ENCODE data around the gene CSF1R. TPM values are rescaled to one million over a fixed set of nuclear protein-coding genes. Genes with fewer than 3 reads are reported as not detected.

Gene CSF1R
- total RNA-seq, 1 experiment from 2014 or later = 5.8 TPM

- BruUV-seq (replicated peaks) = no TSS peak
- intact Hi-C loops (cut with micrococcal nuclease; ENCODE audit: unreplicated experiment) = no loop called here
- CTCF ChIA-PET = interaction anchor here (0.6 kb wide), 1 partner anchor 167 kb away, joined by 3 read pairs; no protein-coding TSS in a partner anchor
- no peaks in the 10 kb centered on the region for H3K36me3 ChIP-seq (ENCODE audit: control insufficient read depth, insufficient read depth, low read length)
- no peaks in the 10 kb centered on the region for H3K4me1 ChIP-seq
- no peak overlapping the region for H3K4me3 Mint-ChIP-seq (ENCODE audit: unreplicated experiment)
- H3K4me3 ChIP-seq (ENCODE audit: low read depth, low read length) = no peak overlapping the region
- POLR2A ChIA-PET = no interaction called here
- DNase-seq = no peak
- H3K4me1 Mint-ChIP-seq (ENCODE audit: low read depth, unreplicated experiment) = no peaks in the 10 kb centered on the region
- H3K27me3 Mint-ChIP-seq (ENCODE audit: insufficient read depth, unreplicated experiment) = no peaks in the 10 kb centered on the region
- no peaks in the 10 kb centered on the region for H3K27me3 ChIP-seq (replicated peaks; ENCODE audit: control insufficient read depth, insufficient read depth, low read length)
- H3K9me3 Mint-ChIP-seq (ENCODE audit: unreplicated experiment) = no peaks in the 10 kb centered on the region
- H3K27ac Mint-ChIP-seq (ENCODE audit: unreplicated experiment) = no peak overlapping the region
- H3K36me3 Mint-ChIP-seq (ENCODE audit: insufficient read depth, unreplicated experiment) = no peaks in the 10 kb centered on the region
- no peaks in the 10 kb centered on the region for H3K9me3 ChIP-seq
- TF ChIP-seq CTCF (IDR thresholded peaks at IDR 0.05; ENCODE audit: insufficient read depth in 1 of 2, low read depth in 1 of 2, low read length in 1 of 2, severe bottlenecking in 1 of 2, unreplicated experiment in 1 of 2) = no peak
Measured at GRCh38 chr5:150070821-150071220, 15.5 kb downstream of the CSF1R start.

DNA sequence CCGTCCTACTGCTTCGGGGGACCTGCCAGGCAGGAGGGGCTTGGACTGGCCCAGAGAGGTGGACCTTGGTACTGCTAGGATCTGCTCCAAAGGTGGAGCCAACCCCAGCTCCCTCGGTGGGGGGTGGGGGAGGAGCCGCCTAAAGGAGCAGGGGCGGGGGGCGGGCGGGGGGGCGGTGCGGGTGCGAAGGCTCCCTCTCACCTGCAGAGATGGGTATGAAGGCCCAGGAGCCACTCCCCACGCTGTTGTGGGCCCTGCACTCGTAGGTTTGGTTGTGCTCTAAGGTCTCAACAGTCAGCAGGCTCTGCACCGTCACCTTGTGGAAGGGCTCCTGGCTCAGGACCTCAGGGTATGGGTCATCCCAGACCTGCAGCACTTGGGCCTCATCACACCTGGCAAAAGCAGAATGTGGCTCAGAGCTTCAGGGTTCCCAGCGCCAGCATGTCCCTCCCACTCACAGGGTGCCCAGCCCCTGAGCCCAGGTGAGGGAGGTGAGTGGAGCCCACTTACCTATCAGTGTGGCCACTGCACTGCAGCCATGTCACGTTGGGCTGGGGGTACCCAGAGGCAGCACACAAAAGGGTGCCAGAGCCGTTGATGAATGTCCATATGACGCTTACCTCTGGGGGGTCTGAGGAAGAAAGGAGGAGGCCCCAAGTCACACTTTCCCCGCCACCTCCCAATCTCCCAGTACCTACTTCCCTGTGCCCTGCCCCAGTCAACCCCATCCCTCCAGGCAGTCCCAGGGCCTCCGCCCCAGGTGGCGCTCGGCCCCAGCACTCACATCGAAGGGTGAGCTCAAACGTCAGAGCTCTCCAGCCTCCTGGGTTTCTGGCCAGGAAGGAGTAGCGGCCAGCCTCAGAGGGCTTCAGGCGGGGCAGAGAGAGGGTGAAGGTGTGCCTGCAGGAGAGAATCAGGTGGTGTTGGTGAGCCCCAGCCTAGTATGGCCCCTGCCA, 16.4 kb downstream of the CSF1R start:
- Mint-ChIP-seq H3K27me3 (ENCODE audit: insufficient read depth, unreplicated experiment) (no peaks in the 10 kb centered on the region), H3K27ac (ENCODE audit: unreplicated experiment) (no peak overlapping the region), H3K4me1 (ENCODE audit: low read depth, unreplicated experiment) (no peaks in the 10 kb centered on the region), H3K9me3 (ENCODE audit: unreplicated experiment) (no peaks in the 10 kb centered on the region), H3K4me3 (ENCODE audit: unreplicated experiment) (no peak overlapping the region), H3K36me3 (ENCODE audit: insufficient read depth, unreplicated experiment) (no peaks in the 10 kb centered on the region)
- no TSS peak for BruUV-seq (replicated peaks)
- no peaks in the 10 kb centered on the region for H3K36me3 ChIP-seq (ENCODE audit: control insufficient read depth, insufficient read depth, low read length)
- no peaks in the 10 kb centered on the region for H3K9me3 ChIP-seq
- no peaks in the 10 kb centered on the region for H3K4me1 ChIP-seq
- ChIA-PET CTCF (interaction anchor here (0.6 kb wide), 1 partner anchor 167 kb away, joined by 3 read pairs; no protein-coding TSS in a partner anchor), POLR2A (no interaction called here)
- DNase-seq = peak in 1 of 2 experiments; percentile 28
- no peak for TF ChIP-seq CTCF (IDR thresholded peaks at IDR 0.05; ENCODE audit: insufficient read depth in 1 of 2, low read depth in 1 of 2, low read length in 1 of 2, severe bottlenecking in 1 of 2, unreplicated experiment in 1 of 2)
- intact Hi-C loops (cut with micrococcal nuclease; ENCODE audit: unreplicated experiment) = no loop called here
- H3K27me3 ChIP-seq (replicated peaks; ENCODE audit: control insufficient read depth, insufficient read depth, low read length) = no peaks in the 10 kb centered on the region
- H3K4me3 ChIP-seq (ENCODE audit: low read depth, low read length) = no peak overlapping the region

- Histone ChIP-seq H3K4me3 (ENCODE audit: low read depth, low read length) (no peak overlapping the region), H3K4me1 (no peaks in the 10 kb centered on the region), H3K27me3 (replicated peaks; ENCODE audit: control insufficient read depth, insufficient read depth, low read length) (no peaks in the 10 kb centered on the region), H3K36me3 (ENCODE audit: control insufficient read depth, insufficient read depth, low read length) (no peaks in the 10 kb centered on the region), H3K9me3 (no peaks in the 10 kb centered on the region)
- intact Hi-C loops (cut with micrococcal nuclease; ENCODE audit: unreplicated experiment) = no loop called here
- CTCF ChIA-PET = no interaction called here
- POLR2A ChIA-PET = no interaction called here
- no peak for DNase-seq
- Mint-ChIP-seq H3K27me3 (ENCODE audit: insufficient read depth, unreplicated experiment) (no peaks in the 10 kb centered on the region), H3K9me3 (ENCODE audit: unreplicated experiment) (no peaks in the 10 kb centered on the region), H3K4me1 (ENCODE audit: low read depth, unreplicated experiment) (no peaks in the 10 kb centered on the region), H3K27ac (ENCODE audit: unreplicated experiment) (no peak overlapping the region), H3K4me3 (ENCODE audit: unreplicated experiment) (no peak overlapping the region), H3K36me3 (ENCODE audit: insufficient read depth, unreplicated experiment) (no peaks in the 10 kb centered on the region)
- no TSS peak for BruUV-seq (replicated peaks)
- TF ChIP-seq CTCF (IDR thresholded peaks at IDR 0.05; ENCODE audit: insufficient read depth in 1 of 2, low read depth in 1 of 2, low read length in 1 of 2, severe bottlenecking in 1 of 2, unreplicated experiment in 1 of 2) = no peak
Measured at GRCh38 chr5:150068961-150069645, 17.3 kb downstream of the CSF1R start.
